GM18508 (cell line): ENCODE results near the gene CTCFL.

Experiments
- ATAC-seq: cut with Tn5 transposase; IDR thresholded peaks from one replicate; pipeline ENCODE4 v1.9.1; 2021; ENCODE audit warnings: moderate number of reproducible peaks; ENCODE audit not compliant: insufficient read depth, unreplicated experiment

CTCFL gene

DNA sequence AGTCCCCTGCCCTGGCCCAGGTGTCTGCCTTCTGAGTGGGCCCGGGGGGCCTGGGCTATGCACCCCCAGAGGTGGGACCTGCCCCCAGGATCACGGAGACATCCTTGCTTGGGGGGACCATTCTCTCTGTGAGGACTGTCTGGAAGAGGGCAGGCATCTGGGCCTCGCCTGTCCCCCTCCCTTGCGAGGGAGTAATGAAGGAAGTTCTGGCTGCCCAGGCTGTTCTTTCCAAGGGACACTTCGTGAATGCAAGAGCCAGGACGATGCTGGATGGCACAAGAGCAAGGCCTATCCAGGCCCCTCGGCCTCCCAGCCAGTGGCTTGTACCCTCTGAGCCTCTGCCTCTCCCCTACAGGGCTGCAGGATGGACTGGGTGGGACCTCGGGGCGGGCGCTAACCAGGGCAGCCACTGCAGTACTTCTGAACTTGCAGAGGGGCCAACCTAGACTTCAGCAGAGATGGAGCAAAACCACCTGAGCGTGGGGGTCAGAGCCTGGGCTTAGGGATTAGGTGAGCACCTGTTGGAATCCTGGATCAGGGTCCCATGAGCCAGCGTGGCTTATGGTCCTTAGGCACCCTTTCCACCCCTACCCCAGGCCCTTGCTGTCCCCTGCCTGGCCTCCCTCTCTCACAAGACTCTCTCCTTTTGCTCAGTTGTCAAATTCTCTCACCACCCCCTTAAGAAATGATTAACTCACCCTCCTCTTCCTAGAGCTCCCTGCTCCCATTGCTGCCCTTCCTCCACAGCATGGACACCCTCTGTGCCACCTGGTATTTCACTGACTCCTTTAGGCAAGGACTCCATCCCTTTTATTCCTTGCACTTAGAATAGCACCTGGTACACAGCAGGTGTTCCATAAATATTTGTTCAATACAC is 53.2 kb downstream of the CTCFL start:
- ATAC-seq: no peak

DNA sequence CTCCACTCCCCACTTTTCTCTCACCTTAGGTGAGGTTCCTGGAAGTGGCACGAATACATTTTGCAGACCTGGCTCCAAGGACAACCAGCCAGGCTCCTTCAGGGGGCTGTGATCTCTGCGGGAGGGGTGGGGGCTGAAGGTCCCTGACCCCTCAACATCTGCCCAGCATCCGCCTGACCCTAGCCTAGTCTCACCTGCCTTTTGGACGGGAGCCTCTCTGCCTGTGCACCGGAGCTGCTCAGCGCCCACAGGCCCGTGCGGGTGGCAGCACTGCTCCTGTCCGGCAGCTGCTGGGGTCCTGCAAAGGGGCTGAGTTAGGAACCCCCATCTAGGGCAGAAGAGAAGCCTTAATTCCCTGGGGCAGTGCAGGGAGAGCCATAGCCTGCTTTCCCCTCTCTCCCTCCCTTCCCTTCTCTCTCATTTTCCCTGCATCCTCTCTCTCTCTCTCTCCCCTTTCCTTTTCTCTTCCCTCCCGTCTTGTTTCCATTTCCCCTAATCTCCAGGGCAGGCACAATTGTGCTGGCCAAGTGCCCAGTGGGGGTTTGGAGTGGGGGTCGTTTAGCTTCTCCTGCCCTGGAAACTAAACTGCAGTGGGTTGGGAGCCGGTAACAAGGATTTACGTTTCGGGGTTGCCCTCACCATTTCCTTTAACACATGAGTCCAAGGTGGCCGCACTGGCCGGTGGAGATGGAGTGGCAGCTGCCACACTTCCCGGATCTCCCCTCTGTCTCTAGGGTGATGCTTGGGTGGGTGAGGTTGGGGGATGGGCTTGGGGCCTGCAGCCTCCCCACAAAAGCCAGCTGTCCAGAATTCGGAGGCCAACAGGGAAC is 54.1 kb downstream of the CTCFL start:
- ATAC-seq: no peak

DNA sequence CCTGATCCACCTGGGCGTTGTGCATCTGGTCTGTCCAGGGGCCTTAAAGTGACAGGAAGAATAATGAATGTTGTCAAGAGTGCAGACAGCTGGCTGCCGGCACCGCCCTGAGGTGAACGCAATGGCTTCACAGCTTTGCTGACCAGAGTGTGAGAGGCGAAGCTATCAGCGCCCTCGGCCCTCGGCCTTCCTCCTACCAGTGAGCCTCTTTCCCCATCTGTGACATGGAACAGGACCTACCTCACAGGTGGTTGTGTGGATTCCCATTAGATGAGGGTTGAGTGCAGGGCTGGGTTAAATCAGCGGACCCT is 54.8 kb downstream of the CTCFL start:
- ATAC-seq: no peak

DNA sequence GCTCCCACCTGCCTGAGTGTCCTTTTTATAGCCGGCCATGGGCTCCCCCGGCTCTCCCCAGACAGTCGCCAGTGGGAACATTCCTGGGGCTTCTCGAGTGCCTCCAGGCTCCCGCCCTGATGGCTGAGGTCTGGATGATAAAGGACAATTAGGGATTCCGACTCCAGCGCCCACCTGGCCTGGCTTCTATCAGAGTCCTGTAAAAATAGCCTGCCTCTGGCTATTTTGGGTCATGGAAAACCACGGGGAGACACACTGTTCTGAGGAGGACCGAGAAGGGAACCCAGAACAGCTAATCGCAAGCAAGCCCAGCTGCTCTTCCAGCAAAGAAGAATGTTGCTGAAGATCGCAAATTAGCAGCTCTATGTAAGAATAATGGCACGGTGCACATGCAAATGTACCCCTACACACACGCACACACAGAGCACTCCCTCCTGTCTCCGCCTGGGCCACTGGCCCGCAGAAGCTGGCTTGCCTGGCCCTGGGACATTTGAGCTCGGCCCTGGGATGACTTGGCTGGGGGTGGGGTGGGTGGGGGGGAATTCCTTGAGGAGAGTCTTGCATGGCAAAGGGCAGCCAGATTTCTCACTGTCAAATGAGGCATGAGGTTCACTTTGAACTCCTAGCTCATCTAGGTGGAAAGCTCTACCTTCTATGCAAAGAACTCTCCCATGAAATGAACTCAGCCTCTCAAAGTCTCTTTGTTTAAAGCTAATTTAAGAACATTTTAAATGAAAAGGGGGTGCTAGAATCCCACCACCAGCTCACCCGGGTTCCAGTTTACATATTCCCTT is 55.3 kb downstream of the CTCFL start:
- no peak for ATAC-seq

DNA sequence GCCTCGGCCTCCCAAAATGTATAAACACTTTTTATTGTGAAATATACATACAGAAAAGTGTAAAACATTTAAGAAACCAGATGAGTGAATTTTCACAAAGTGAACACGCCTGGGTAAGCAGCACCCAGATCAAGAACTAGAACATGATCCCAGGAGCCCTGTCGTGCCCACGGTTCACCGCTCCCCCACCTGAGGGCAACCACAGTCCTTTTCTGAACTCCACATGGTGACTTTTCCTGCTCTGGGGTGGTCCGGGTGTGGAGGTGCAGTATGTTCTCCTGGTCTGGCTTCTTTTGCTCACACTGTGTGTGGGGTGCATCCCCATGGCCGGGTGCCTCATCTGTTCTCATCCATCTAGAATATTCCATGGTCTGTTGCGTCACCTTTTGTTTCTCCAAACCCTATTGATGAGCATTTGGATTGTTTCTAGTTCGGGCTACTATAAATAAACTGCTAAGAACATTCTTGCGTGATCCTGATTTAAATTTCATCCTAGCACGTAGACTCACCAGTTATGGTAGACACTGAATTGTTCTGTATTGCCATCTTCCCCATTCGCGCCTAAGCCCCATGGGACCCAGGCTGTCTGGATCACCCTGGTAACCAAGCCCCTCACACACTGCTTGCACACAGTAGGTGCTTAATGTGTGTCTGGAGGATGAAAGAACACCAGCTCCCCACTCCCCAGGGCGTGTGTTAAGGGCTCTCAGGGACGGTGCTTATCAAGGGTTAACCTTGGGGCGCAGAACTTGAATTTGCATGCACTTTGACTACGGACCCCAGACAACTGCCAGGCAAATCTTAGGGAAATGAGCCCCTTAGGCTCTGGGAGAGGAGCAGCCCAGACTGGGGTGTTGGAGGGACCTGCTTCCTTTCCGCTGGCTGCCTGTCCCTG is 56.2 kb downstream of the CTCFL start:
- no peak for ATAC-seq

DNA sequence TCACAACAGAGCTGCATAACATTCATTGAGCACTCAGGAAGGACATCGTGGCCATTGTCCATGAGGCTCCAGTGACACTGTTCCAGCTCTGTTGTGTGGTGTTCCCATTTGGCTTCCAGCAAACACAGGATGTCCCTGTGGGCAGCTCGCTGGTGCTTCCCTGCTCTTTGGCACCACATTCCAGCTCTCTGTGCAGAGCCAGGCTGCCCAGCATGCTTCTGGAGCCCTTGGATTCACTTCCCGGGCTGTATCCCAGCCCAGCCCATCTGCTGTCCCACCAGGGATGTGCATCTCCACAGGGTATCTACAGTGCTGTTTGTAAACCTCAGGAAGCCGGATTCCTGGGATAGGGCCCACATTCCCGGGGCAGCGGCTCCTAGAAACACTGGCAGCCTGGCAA is 57.2 kb downstream of the CTCFL start:
- ATAC-seq: no peak

DNA sequence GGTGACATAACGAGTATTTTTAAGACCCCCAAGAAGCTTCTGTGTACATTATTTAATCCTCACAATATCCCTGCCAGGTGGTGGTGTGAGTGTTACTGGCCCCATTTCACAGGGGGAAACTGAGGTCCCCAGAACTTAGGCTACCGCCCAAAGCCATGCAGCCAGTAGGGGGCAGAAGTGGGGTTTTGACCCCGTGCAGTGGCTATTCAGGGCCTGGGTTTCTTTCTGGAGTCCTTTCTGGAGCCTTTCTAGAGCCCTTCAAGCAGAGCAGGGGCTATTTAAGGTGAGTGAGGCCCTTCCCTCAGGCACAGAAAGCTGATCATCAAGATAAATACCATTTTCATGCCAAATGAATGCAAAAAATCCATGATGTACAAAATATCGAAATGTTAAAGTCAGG is 59.0 kb downstream of the CTCFL start:
- no peak for ATAC-seq

DNA sequence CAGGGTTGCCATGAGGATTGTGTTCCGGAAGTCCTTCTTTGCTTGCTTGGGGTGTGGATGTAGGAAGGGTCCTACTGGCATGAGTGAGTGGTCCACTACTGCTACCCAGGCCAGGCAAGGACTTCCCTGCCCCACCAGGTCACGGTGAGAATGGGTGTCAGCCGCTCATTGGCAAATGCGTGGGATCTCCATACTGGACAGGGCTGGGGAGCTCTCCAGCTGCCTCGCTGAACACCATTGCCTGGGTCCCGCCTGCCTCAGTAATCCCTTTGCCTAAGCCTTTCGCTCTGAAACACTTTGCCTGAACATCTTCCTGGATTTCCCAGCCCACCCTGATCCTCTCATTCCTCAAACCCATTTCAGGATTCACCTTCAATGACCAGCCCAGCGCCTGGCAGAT is 59.5 kb downstream of the CTCFL start:
- no peak for ATAC-seq

DNA sequence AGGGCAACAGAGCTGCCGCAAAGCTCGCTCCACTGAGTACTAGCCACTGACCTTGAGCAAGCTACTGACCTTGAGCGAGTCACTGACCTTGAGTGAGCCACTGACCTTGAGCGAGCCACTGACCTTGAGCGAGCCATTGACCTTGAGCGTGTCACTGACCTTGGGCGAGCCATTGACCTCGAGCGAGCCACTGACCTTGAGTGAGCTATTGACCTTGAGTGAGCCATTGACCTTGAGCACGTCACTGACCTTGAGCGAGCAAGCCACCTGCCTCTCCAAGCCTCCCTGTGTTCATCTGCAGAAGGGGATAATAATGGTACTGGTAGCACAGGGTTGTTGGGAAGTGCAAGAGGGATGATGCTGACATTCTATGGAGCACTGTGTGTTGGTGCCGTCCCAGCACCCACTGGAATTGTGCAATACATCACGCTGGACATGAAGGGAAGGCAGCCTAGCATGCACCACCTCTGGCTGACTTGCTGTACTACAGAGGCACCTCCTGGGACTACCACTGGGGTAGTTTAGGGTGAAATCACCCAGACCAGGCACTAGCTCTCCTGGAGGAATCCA is 60.2 kb downstream of the CTCFL start:
- ATAC-seq: no peak

DNA sequence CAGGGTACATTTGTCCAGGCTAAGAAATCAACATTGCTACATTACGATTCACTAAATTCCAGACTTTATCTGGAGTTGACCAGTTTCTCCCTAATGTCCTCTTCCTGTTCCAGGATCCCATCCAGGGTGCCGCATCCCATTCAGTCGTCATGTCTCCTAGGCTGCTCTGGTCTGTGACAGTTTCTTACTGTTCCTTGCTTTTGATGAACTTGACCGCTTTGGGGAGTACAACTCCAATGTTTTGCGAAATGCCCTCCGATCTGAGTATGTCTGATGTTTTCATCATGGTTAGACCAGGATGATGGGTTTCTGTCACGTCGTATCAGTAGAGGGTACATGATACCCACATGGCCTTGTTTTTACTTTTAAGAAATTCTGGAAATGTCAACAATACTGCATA is 62.2 kb downstream of the CTCFL start:
- ATAC-seq: no peak

DNA sequence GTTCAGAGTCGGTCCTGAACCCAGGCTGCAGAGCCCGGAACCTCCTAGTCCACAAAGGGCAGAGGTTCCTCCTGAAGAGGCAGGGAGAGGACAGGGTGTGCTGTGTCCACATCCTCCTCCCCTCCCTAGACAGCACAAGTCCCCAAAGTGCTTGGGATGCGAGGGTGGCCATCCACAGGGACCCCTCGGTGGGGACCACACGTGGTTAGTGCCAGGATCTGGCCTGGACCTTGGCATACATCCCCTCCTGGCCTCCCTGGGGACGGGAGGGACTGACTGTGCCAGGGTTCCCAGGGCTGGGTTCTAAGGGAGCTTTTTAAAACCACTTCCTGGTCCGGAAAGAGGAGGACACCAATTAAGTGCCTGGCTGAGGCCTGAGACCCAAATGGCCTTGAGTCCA is 63.2 kb downstream of the CTCFL start:
- ATAC-seq: no peak

DNA sequence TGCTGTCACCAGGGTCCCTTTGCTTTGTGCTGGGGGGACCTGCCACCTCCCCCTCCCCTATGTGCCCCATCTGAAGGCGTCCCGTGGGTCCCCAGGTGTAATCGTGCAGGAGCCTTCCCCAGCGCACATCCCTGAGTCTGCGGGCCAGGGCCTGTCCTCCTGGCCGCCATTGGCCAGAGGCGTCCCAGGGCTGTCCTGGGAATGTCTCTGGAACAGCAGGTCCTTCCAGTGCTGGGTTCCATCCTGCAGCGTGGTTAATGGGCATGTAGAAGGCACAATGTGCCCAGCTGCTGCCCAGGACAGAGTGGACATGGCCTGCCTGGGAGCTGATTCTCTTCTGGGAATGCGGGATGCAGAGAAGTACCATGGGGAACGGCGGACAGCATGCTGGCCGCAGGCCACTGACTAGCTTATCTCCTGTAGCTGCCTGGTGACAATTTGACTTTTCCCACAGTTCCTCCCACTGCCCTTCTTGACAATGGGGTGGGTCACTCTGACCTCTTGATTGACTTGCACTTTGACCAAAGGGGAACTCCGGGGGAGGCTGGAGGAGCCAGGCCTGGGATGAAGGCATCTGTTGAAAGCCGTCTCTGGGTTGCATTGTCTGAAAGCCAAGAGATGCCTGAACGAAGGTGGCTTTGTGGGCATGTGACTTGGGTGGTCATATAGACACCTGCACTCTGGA is 64.0 kb downstream of the CTCFL start:
- ATAC-seq: no peak

DNA sequence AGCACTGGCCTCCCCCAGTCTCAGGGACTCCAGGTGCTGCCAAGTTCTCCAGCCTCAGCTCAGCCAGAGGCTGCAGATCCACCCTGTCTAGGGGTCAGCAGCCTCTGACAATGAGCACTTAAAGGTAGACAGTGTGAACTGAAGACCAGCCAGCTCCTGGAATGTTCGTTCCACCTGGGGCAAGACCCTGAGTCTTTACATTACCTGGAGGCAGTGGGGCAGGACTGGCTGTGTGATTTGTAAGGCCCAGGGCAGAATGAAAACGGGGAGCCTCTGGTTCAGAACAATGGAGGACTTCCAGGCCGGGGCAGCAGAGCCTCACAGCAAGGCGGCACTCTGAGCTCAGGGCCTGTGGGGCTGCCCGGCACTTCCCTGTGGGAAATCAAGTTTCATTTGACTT is 65.0 kb downstream of the CTCFL start:
- ATAC-seq: no peak

DNA sequence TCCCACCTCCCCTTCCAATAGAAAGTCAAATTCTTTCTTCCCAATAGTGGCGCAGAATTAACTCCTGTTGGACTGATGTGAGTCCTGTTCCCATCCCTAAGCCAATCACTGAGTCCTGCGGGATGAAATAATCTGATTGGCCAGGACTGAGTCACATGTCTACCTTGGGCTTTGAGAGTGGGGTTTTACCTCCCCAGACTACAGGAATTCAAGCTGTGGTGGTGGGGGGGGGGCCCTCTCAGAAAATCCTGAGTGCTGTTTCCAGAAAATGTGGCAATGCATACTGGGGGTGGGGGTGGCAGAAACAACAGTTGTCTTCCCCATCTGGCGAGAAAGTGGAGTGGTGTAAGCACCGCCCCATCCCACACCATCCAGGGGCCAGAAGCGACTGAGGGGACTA is 65.7 kb downstream of the CTCFL start:
- no peak for ATAC-seq

DNA sequence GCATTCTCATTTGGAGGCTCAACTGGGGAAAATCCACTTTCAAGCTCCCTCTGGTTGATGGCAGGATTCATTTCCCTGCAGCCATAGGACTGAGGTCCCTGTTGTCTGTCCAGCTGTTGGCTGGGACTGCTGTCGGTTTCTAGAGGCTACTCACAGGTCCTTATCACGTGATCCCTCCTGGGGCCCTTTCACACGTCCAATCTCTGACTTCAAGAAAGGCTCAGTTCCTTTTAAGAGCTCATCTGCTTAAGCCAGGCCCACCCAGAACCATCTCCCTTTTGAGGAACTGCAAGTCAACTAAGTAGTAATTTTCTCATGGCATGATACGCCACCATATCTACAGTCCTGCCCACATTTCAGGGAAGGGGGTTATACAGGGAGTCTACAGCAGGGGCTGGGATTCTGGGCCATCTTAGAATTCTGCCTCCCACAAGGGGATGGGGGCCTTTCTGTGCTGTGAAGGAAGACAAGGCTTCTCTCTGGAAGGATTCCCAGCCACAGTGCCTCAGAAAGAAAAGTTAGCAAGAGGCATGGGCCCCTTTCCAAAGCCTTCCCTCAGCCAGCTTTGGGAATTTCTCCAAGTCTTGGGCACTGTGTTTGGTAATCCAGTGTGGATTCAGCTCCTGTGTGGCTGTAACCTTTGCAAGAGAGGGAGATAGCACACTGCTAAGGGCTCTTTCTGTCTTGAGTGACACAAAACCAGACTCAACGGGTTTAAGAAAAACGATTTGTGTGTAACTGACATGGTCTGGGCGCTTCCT is 66.4 kb downstream of the CTCFL start:
- no peak for ATAC-seq

DNA sequence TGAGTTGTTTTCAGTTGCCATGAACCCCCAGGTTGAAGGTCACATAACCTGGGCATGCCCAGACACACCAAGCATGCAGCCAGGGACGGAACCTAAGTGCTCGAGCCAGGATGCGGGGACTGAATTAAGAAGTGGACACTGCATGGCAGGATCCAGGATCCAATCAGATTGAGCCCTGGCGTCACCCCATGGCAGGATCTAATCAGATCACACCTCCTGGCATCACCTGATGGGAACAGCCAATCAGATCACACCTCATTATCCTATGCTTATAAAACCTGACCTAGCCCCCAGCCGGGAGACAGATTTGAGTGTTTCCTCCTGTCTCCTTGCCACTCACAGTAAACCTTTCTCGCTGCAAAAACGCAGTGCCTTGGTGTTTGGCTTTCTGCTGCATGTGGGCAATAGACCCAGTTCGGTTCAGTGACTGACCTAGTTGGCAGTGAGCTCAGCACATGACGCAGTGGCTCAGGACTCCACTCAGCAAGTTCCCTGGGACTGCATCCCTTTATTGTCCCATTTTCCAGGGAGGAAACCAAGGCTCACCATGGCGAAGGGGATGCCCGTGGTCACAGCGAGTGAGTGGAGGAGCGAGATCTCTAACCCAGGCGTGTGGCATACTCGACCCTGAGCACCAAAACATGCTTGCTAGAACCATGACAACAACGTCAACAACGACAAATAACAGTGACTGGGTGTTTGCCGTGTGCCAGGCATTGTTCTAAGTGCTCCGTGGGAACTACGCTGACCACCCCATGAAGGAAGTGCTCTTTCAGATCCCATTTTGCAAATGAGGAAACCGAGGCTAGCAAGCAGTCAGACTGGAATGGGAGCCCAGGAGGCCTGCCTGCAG is 67.5 kb downstream of the CTCFL start:
- no peak for ATAC-seq

DNA sequence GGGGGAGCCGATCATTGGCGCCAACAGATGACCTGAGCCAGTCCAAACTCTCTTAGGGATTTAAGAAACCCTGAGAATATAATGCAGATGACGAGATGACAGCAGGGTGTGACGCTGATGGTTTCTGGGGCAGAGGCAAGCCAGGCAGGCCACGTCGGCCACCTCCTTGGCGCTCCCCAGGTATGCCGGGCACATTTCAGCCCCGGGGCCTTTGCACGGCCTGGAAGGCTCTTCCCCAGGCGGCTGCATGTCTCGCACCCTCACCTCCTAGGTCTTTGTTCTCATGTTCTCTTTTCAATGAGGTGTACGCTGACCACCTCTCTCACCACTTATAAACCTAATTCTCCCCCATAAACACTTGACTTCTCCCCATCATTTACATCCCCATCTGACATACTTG is 68.8 kb downstream of the CTCFL start:
- ATAC-seq: no peak

DNA sequence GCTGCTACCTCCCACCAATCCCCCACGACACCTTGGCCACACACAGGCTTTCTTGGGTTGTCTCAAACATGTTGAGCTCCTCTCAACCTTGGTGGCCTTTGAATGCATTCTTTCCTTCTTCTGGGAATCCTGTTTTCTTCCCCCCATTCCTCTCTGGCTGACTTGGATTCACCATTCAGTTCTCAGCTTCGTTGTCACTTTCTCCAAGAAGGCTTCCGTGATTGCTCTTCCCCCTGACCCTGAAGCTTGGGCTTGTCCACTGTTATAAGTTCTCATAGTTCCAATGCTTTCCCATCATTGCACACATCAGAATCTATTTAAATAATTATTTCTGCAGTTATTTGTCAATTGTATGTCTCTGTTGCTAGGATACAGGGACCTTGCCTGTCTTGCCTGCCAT is 69.6 kb downstream of the CTCFL start:
- no peak for ATAC-seq
